Dorsolateral prefrontal cortex (tissue), 118 donors: ENCODE results near the gene TRIM72. TPM values are rescaled to one million over a fixed set of nuclear protein-coding genes. Genes with fewer than 3 reads are reported as not detected.

Experiments used
- total RNA-seq, 120 experiments: library from RNA; stranded (reverse); gene quantifications; one replicate each; pipeline versions ENCODE4 v1.2.3 to v1.2.4, GENCODE V29; 2022

Gene TRIM72
- total RNA-seq, 120 experiments from 2014 or later, result 0.10 to 1.9 (median 0.66) TPM

Other genes with a start within 250 kb of the TRIM72 start
- 10 to 100 TPM in 9 of 120 experiments, 1 to 10 TPM in 111; 2.0 to 15.0 (median 4.4) TPM for gene HSD3B7, start 228.9 kb upstream of the TRIM72 start, total RNA-seq
- gene STX1B, start 203.5 kb upstream of the TRIM72 start, total RNA-seq, result 100 to 1,000 TPM in 119 of 120 experiments, 10 to 100 TPM in 1; 84.6 to 437 (median 284) TPM
- 100 to 1,000 TPM in 1 of 120 experiments, 10 to 100 TPM in 119; 37.7 to 113 (median 67.3) TPM for gene STX4, start 180.6 kb upstream of the TRIM72 start, total RNA-seq
- gene ZNF668, start 139.9 kb upstream of the TRIM72 start, total RNA-seq, result 10 to 100 TPM in 110 of 120 experiments, 1 to 10 TPM in 10; 7.9 to 24.5 (median 12.5) TPM
- gene ZNF646, start 139.7 kb upstream of the TRIM72 start, total RNA-seq, result 10 to 100 TPM; 11.2 to 24.3 (median 16.7) TPM
- 10 to 100 TPM in 4 of 120 experiments, 1 to 10 TPM in 116; 2.2 to 12.6 (median 5.5) TPM for gene PRSS53, start 125.2 kb upstream of the TRIM72 start, total RNA-seq
- 10 to 100 TPM; 23.4 to 53.8 (median 37.0) TPM for gene VKORC1, start 119.3 kb upstream of the TRIM72 start, total RNA-seq
- gene BCKDK, start 105.7 kb upstream of the TRIM72 start, total RNA-seq, result 10 to 100 TPM; 27.7 to 57.4 (median 35.6) TPM
- gene KAT8, start 96.5 kb upstream of the TRIM72 start, total RNA-seq, result 10 to 100 TPM; 58.1 to 99.4 (median 78.1) TPM
- gene PRSS8, start 78.4 kb upstream of the TRIM72 start, total RNA-seq, result 1 to 10 TPM in 3 of 120 experiments, under 1 TPM in 34, not detected in 83; 0.29 to 1.6 (median 0.47) TPM
- gene PRSS36, start 64.1 kb upstream of the TRIM72 start, total RNA-seq, result 1 to 10 TPM in 105 of 120 experiments, under 1 TPM in 15; 0.39 to 6.2 (median 2.1) TPM
- 100 to 1,000 TPM; 158 to 315 (median 238) TPM for gene FUS, start 34.0 kb upstream of the TRIM72 start, total RNA-seq
- 10 to 100 TPM in 6 of 120 experiments, 1 to 10 TPM in 114; 1.0 to 16.3 (median 4.4) TPM for gene PYCARD, start 11.4 kb upstream of the TRIM72 start, total RNA-seq
- gene PYDC1, start 3.0 kb downstream of the TRIM72 start, total RNA-seq, result 10 to 100 TPM in 19 of 120 experiments, 1 to 10 TPM in 96, under 1 TPM in 1, not detected in 4; 0.74 to 19.8 (median 5.1) TPM
- 10 to 100 TPM in 24 of 120 experiments, 1 to 10 TPM in 96; 1.0 to 22.4 (median 7.4) TPM for gene ITGAM, start 45.9 kb downstream of the TRIM72 start, total RNA-seq
- gene ITGAX, start 141.1 kb downstream of the TRIM72 start, total RNA-seq, result 10 to 100 TPM in 68 of 120 experiments, 1 to 10 TPM in 52; 2.0 to 27.4 (median 10.6) TPM
- under 1 TPM in 13 of 120 experiments, not detected in 107; 0.10 to 0.74 (median 0.17) TPM for gene ITGAD, start 179.2 kb downstream of the TRIM72 start, total RNA-seq
- 1 to 10 TPM in 10 of 120 experiments, not detected in 110; 1.2 to 2.2 (median 1.5) TPM for gene COX6A2, start 214.2 kb downstream of the TRIM72 start, total RNA-seq
- gene ZNF843, start 228.7 kb downstream of the TRIM72 start, total RNA-seq, result 1 to 10 TPM; 1.2 to 5.3 (median 2.9) TPM
- gene ARMC5, start 245.4 kb downstream of the TRIM72 start, total RNA-seq, result 10 to 100 TPM; 10.4 to 21.8 (median 15.2) TPM